MV-4-11 (cell line): ENCODE data around the gene CD274.
A peak's percentile ranks its signal among the peaks of the same experiment; 100 is the strongest.
"Not testable (repeated sequence)": the region's sequence is repeated elsewhere in the genome, so short reads cannot be mapped to it uniquely, and the experiment has no call there.

Experiments
- DNase-seq: peaks from one replicate; lab custom pipeline; 2025; lab: John Stamatoyannopoulos, UW

Gene CD274

DNA sequence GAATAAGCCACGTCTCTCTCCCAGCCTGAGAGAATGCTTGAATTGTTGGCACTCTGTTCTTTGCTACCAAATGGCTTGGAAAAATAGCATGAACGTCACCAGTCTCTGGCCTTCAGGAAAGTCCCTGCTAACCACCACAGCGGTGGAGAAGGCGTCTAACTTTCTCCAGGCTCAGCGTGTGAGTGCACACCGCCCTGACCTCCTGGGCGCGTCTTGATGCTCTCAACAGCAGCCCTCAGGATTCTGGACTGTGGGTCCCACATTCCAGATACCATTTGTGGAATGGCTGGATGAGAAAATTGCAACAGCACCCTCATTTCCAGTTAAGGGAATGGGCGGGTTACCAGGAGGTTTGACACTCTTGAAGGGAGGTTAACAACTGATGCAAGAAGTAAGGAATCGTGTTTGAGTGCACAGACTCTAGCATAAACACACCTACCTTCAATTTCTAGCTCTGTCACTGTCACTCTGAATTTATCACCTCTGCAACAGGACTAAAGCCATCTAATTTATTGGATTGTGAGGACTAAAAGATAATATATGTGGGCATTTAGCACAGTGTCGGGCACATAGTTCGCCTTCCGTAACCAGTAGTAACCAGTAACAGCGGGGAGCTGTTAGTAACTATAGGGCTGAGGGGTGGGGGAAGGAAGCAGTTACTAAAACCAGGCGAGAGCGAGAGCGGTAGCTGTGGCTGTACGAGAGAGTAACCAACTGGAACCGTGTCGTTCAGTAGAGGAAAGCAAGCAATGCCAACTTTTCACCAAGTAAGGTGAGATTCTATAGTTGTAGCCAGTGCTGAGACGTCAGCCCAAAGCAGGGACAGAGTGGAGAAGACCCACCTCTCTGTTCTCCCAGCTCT, 11.8 kb upstream of the CD274 start:
- no peak for DNase-seq

GRCh38 chr9:5440426-5440825, 9.9 kb upstream of the CD274 start:
- DNase-seq, result no peak

DNA sequence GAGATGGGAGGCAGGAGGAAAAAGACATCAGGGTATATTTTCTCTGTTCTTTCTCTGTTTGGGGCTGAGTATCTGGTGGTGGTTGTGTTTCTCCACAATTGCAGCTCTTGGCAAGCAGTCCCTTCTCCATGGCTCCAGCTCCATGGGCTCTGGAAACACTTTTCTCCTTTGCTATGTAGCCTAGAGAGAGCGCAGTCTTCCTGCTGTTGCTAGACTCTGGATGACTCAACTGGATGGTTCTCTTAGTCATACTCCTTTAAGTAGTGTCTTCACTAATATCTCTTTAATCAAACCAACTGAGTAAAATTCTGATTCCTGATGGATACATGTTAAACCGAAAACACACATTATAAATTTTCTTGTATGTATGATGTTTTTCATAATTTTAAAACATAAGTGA, 9.3 kb upstream of the CD274 start:
- no peak for DNase-seq

DNA sequence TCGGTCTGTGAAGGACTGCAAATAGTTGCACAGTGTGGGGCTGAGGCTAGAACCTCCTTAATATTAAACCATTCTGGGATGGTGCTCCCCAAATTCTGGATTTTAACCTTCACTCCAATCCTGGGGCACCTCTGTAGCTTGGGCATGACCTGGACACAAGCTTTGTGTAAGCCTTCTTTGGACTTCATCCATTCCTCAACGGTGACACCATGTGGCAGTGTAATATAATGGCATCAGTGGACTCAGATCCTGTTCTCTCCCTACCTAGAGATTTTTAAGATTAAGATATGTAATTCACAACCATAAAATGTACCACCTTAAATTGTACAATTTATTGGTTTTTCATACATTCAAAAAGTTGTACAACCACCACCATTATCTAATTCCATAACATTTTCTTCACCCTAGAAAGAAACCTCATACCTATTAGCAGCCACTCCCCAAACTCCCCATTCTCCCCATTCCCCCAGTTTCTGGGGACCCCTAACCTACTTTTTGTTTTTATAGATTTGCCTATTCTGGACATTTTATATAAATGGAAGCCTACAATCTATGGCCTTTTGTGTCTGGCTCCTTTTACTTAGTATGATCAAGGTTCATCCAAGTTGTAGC, 7.8 kb upstream of the CD274 start:
- peak; percentile 58 for DNase-seq

- no peak for DNase-seq
These were observed 6.5 kb upstream of the CD274 start for GRCh38 chr9:5443850-5444249.

GRCh38 chr9:5445096-5445495, 5.2 kb upstream of the CD274 start:
- DNase-seq, result not testable (repeated sequence)

- peak; percentile 80 for DNase-seq
These were observed 4.5 kb upstream of the CD274 start for GRCh38 chr9:5445886-5446285.

DNA sequence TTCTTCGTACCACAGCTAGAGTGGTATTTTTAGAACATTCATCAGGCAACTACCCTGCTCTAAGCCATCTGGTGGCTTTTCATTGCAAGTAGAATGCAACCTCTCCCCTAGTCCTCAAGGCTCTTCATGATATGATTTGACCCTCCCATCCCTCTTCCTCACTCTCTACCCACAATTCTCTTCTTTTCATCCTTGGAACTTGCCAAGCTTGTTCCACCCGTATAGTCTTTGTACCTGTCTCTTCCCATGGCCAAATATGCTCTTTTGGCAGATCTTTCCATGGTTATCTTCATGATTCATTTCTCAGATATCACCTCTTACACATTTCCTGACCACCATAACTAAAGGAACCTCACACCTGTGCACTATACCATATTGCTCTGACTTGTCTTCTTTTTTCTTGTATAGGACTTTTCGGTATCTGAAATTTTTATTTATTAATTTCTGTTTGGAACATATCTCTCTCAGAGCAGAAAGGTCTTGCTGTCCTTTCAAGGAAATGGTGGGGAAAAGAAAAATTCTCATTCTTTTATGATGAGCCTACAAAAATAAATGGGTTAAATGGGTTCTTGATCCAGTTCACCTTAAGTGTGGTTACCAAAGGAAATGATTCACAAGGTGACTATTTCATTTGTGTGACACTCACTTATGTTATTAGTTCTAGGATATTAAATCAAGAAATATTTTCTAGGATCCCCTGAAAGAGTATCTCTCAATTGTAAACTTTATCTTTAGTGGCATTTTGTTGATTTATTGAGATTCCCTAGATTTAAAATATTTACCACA, 3.7 kb upstream of the CD274 start:
- peak; percentile 27 for DNase-seq

GRCh38 chr9:5447337-5447736, 3.0 kb upstream of the CD274 start:
- DNase-seq, result no peak

- no peak for DNase-seq
These were observed 2.3 kb upstream of the CD274 start for GRCh38 chr9:5448016-5448415.

DNA sequence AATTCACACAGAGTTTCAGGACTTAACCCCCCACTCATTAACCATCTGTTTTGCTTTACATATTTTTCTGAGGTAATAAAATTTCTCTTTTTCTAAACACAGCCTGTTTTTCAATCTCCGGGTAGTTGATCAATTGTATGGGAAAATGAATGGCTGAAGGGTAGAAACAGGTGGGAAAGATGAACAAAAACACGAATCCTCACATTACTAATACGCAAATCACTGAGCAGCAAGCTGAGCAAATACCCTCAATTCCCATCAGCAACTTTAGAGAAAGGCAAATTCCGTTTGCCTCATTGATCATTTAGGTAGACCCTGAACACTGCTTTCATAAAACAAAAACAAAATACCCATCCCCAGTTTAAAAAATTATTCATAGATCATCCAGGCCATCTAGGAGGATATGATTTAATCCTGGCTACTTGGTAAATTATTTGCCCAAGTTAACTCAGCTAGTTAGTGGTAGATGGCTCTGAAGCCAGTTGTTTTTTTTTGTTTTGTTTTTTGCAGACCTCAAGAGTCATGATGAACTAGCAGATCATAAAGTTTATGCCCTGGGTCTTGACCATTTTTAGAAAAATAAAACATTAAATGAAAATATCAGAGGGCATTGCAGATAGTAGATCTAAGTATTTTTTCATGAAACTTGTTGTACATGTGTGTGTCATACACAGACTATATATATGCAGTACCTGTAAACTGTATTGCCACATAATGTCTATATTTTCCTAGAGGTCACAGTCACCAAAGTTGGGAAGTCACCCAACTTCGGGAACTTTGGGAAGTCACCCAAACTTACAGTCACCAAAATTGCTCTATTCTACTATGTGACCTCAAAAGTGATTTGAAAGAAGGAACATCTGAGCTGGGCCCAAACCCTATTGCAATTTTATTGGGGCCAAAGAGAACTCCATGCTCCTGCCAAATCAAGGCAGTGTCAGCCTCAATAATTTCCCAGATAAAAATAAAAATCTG, 1.6 kb upstream of the CD274 start:
- no peak for DNase-seq

DNA sequence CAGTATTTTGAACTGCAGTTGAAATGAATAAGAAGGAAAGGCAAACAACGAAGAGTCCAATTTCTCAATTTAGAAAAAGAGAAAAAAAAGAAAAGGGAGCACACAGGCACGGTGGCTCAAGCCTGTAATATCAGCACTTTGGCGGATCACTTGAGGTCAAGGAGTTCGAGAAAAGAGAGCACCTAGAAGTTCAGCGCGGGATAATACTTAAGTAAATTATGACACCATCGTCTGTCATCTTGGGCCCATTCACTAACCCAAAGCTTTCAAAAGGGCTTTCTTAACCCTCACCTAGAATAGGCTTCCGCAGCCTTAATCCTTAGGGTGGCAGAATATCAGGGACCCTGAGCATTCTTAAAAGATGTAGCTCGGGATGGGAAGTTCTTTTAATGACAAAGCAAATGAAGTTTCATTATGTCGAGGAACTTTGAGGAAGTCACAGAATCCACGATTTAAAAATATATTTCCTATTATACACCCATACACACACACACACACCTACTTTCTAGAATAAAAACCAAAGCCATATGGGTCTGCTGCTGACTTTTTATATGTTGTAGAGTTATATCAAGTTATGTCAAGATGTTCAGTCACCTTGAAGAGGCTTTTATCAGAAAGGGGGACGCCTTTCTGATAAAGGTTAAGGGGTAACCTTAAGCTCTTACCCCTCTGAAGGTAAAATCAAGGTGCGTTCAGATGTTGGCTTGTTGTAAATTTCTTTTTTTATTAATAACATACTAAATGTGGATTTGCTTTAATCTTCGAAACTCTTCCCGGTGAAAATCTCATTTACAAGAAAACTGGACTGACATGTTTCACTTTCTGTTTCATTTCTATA, 602 bp upstream of the CD274 start:
- DNase-seq, result peak; percentile 44

GRCh38 chr9:5452286-5452609, 1.9 kb downstream of the CD274 start:
- peak; percentile 8 for DNase-seq

DNA sequence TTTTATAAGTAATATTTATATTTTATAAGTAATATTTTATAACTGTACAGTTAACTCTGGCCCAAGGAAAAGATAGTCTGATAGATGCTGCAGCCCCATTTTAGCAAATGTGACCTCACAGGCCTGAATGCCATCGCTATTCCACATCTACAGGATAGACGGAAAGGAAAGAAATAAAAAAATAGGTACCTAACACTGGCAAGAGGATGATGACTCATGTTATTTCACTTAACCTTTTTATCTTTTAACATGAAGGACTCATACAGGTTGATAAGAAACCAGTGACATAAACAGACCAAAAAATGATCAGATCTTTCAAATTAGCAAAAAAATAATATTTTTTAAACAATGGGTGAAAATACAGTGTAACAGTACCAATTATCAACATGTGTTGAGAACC, 2.7 kb downstream of the CD274 start:
- DNase-seq, result no peak

GRCh38 chr9:5453673-5454072, 3.3 kb downstream of the CD274 start:
- DNase-seq, result no peak

GRCh38 chr9:5455181-5455580, 4.8 kb downstream of the CD274 start:
- DNase-seq, result peak; percentile 16

GRCh38 chr9:5459289-5459829, 9.0 kb downstream of the CD274 start:
- peak; percentile 46 for DNase-seq

DNA sequence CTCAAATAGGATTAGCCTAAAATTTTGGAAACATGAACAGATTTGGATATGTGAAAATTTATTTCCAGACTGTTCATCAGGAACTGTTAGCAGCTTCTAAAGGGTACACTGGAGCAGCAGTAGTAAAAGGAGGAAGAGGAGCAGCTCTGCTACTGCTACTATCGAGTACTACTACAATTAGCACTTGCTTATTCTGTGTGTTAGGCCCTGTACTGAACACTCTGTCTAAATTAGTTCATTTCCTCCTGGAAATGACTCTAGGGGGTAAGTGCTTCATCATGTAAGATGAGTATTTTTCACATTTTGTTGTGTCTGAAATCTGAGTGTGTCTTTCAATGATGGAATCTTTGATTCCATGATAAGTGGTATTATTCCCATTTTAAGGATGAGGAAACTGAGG, 9.8 kb downstream of the CD274 start:
- no peak for DNase-seq

DNA sequence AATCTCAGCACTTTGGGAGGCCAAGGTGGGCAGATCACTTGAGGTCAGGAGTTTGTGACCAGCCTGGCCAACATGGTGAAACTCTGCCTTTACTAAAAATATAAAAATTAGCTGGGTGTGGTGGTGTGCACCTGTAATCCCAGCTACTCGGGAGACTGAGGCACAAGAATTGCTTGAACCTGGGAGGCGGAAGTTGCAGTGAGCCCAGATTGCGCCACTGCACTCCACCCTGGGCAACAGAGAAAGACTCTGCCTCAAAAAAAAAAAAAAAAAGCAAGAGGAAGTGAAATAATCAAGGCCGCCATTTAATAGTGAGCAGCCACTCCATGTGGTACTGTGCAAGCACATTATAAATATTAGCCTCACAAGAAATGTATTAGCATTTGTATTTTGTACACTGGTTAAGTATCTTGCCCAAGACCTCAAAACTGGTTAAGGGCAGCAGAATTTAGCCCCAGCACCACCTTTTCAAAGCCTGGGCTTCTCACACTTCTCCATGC, 14.5 kb downstream of the CD274 start:
- peak; percentile 69 for DNase-seq

- no peak for DNase-seq
These were observed 15.7 kb downstream of the CD274 start for GRCh38 chr9:5466005-5466404.
